CD4-positive, alpha-beta T cell treated with Interleukin-15 for 4 hours (primary cell): ENCODE results near the gene KCNJ4.

Experiments used
- DNase-seq: peaks from one replicate; pipeline ENCODE4 v3.0.0-alpha.2; 2020; ENCODE audit warnings: low spot score

Gene KCNJ4

GRCh38 chr22:38455076-38455529 lies at the start of gene KCNJ4:
TSS of gene KCNJ4 (minus strand) at chr22:38455199. CDS start at chr22:38428132, 27,067 bp downstream.
- DNase-seq: no peak

GRCh38 chr22:38503021-38503420 lies 48.0 kb upstream of the KCNJ4 start:
- no peak for DNase-seq

- no peak for DNase-seq
Observed at GRCh38 chr22:38501797-38502672, 47.0 kb upstream of the KCNJ4 start.

GRCh38 chr22:38497869-38498268 lies 42.9 kb upstream of the KCNJ4 start:
- peak; percentile 30 for DNase-seq

GRCh38 chr22:38494939-38495338 lies 39.9 kb upstream of the KCNJ4 start:
- no peak for DNase-seq

- DNase-seq: no peak
Observed at GRCh38 chr22:38494498-38494897, 39.5 kb upstream of the KCNJ4 start.

- no peak for DNase-seq
Observed at GRCh38 chr22:38491707-38492348, 36.8 kb upstream of the KCNJ4 start.

- DNase-seq: no peak
Observed at GRCh38 chr22:38490915-38491314, 35.9 kb upstream of the KCNJ4 start.

GRCh38 chr22:38490475-38490874 lies 35.5 kb upstream of the KCNJ4 start:
- no peak for DNase-seq

GRCh38 chr22:38489561-38490145 lies 34.7 kb upstream of the KCNJ4 start:
- DNase-seq: no peak

- DNase-seq: no peak
Observed at GRCh38 chr22:38489142-38489541, 34.1 kb upstream of the KCNJ4 start.

- no peak for DNase-seq
Observed at GRCh38 chr22:38487946-38488345, 32.9 kb upstream of the KCNJ4 start.

- DNase-seq: no peak
Observed at GRCh38 chr22:38485783-38486182, 30.8 kb upstream of the KCNJ4 start.

GRCh38 chr22:38484244-38484643 lies 29.2 kb upstream of the KCNJ4 start:
- no peak for DNase-seq

GRCh38 chr22:38482662-38483308 lies 27.8 kb upstream of the KCNJ4 start:
- DNase-seq: no peak

- no peak for DNase-seq
Observed at GRCh38 chr22:38481871-38482332, 26.9 kb upstream of the KCNJ4 start.

GRCh38 chr22:38481162-38481870 lies 26.3 kb upstream of the KCNJ4 start:
- no peak for DNase-seq

GRCh38 chr22:38479096-38479837 lies 24.3 kb upstream of the KCNJ4 start:
- no peak for DNase-seq

GRCh38 chr22:38477585-38477984 lies 22.6 kb upstream of the KCNJ4 start:
- DNase-seq: no peak

- no peak for DNase-seq
Observed at GRCh38 chr22:38474003-38474607, 19.1 kb upstream of the KCNJ4 start.

GRCh38 chr22:38471237-38471636 lies 16.2 kb upstream of the KCNJ4 start:
- no peak for DNase-seq
